ENCODE measurements around the gene UBXN2A. TPM values are rescaled to one million over a fixed set of nuclear protein-coding genes. Genes with fewer than 3 reads are reported as not detected.
"Not testable (repeated sequence)": the region's sequence is repeated elsewhere in the genome, so short reads cannot be mapped to it uniquely, and the experiment has no call there.

UBXN2A gene
- polyA plus RNA-seq, 3 donors: 16.1 to 22.9 (median 17.0) TPM

DNA sequence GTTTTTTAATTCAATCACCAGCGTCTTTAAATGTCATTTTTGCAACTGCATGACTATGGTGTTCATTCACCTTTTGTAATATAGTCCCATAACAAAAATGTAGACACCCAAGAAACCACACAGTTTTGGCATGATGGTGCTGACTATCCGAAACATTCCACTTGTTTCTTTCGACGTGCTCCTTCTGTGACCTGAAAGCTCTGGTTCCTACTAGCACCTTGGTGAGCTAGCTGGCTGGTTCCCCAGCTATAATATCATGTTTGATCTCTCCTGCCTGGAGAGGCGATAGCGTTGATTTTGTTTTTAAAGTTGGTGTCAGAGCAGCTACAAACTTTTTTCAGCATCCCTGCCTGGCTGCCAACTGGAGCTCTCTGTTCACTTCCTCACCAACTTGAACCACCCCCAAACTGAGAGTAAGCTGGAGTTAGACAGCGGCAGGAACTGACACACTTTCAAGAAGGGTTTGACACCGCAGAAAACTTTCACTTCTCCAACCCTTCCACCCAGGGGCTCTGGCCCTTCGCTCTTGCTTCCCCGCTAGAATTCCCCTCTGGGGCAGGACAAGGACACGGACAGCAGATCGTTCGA, 14.5 kb upstream of the UBXN2A start:
- peak in 5 of 11 donors; percentile 32 to 65 (median 55) for DNase-seq (ENCODE audit: extremely low read depth in 1 of 11, low read depth in 9 of 11, low spot score in 4 of 11)

DNA sequence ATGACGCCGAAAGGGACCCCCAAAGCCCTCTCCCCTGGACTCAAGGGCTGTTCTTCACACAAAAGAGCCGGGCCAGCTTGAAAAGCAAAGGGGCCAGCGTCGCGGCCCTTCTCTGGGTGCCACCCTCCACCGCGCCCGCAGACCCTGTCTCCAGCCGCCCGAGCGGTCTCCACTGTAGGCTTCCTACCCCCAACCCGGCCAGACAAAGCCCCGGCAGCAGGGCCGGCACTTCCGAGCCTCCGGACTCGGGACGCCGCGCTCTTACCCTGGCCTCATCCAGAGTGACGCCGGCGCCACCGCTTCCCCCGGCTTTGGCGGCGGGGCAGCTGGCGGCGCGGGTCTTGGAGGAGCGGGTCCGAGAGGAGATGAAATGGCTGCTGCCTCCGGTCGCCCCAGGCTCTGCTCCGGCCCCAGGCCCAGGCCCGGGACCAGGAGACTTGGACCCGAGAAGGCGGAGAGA, 13.9 kb upstream of the UBXN2A start:
- DNase-seq (ENCODE audit: extremely low read depth in 1 of 11, low read depth in 9 of 11, low spot score in 4 of 11): peak in 6 of 11 donors; percentile 19 to 52 (median 46)

DNA sequence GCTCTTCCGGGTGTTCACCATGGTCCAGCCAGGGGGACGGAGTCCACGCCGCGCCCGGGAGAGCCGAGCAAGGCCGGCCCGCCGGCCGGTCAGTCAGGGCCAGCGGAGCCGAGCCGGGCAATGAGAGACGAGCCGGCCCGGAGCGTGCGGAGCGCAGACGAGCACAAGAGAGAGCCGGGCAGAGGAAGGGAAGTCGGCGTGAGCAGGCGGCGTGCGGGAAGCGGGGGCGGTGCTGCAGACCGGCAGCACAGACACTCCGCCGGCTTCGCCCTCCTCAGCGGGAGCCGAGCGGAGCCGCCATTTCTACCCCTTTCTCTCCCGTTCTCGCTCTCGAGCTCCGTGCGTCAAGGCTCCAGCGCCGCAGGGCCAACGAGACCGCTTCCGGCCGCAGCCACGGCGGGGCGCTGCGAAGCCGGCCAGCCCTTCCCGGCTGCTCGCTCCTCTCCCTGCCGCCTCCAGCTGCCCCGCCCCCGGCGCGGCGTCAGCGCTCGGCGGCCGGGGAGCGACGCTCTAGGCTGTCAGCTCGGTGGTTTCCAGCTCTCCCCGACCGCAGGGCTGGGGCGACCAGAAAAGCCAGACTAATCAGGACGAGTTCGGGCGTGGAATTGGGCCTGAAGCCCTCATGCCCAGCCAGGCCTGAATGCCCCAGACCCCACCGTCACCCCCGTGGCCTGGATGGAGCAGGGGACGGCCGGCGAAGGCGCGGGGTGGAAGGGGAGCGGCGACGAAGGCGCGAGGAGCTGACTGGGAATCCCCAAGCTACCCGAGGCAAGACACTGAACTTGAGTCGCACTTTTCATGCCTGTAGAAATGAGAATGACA, 13.3 kb upstream of the UBXN2A start, which contains the start of gene ATAD2B:
Gene ATAD2B (minus strand): TSS at position 374 of the 822 bp plus-strand sequence. CDS start 353 bp downstream, at position 21.
- peak; percentile 92 to 96 (median 94) for DNase-seq (ENCODE audit: extremely low read depth in 1 of 11, low read depth in 9 of 11, low spot score in 4 of 11)

DNA sequence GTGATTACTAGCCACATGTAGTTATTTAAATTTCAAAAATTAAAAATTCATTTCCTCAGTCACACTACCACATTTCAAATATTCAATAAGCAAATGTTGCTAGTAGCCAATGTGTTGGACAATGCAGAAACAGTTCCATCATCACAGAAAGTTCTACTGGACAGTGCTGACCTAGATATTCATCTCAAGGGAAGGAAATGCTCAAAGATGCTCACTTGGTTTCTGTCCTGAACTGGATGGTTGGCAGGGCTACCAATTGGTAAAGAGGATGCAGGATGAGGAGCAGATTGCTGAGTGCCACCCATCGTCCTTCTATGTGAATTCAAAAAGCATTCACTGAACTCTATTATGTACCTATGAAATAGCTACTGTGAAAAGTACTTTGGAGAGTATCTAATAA, 6.0 kb upstream of the UBXN2A start:
- no peak for DNase-seq (ENCODE audit: extremely low read depth in 1 of 11, low read depth in 9 of 11, low spot score in 4 of 11)

DNA sequence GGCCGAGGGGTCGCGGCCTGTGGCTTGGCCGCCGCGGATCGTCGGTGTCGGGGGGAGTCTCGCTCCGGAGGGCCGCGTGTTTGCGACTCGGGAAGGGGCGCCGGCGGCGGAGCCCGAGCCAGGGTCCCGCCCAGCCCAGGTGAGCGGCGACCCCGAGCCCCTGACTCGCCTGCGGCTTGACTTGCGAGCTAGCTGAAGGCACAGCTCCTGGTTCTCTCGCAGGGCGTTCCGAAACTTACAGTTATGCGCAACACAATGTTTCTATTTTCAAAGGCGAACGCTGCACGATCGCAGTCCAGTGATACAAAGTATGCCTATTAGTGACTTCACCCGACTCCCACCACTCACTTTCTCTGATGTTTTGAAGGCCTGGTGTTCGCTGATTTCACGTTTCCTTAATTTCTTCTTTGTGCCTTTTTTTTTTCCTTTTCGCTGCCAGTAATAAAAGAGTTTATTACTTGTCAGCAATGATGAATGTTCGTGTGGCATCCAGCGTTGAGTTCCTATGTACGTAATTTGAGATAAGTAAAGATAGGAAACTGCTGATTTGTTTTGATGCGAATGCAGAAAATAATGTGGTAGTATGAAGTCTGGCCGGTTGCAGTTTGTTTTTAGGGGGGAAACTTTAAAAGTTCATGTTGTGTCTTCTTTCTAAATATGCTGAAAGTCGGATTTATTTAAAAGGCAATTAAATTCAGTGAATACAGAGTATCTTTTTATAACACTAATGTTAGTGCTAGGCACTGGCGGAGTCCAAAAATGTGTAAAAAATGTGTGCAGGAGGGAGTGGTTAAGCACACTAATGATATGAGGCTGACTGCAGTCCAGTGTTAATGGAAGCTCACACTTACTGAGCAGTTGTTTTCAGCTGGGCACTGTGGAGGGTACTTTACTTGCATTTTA, 706 bp downstream of the UBXN2A start:
- DNase-seq (ENCODE audit: extremely low read depth in 1 of 11, low read depth in 9 of 11, low spot score in 4 of 11): peak in 5 of 11 donors; percentile 31 to 61 (median 50)

DNA sequence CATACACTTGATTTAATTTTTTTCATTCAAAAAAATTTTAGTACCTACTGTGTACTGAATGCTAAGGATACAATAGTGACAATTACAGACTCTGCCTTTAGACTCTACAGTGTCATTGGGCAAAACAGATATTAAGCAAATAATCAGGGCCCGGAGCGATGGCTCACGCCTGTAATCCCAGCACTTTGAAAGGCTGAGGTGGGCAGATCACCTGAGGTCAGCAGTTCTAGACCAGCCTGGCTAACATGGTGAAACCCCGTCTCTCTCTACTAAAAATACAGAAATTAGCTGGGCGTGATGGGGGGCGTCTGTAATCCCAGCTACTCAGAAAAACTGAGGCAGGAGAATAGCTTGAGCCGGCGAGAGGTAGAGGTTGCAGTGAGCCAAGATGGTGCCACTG, 1.4 kb downstream of the UBXN2A start:
- no peak for DNase-seq (ENCODE audit: extremely low read depth in 1 of 11, low read depth in 9 of 11, low spot score in 4 of 11)

DNA sequence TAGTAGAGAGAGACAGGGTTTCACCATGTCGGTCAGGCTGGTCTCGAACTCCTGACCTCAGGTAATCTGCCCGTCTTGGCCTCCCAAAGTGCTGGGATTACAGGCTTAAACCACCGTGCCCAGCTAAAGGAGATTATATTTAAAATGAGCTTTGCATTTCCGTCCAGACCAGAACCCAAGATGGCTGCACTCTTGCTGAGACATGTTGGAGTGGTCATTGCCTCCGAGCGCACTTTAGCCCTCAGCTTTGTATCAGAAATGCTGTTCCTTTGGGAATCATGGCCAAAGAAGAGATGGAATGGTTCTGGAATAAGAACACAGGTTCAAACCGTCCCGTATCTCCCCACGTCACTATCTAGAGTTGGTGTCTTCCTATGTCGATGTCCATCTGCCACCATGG, 3.4 kb downstream of the UBXN2A start:
- no peak for DNase-seq (ENCODE audit: extremely low read depth in 1 of 11, low read depth in 9 of 11, low spot score in 4 of 11)

DNA sequence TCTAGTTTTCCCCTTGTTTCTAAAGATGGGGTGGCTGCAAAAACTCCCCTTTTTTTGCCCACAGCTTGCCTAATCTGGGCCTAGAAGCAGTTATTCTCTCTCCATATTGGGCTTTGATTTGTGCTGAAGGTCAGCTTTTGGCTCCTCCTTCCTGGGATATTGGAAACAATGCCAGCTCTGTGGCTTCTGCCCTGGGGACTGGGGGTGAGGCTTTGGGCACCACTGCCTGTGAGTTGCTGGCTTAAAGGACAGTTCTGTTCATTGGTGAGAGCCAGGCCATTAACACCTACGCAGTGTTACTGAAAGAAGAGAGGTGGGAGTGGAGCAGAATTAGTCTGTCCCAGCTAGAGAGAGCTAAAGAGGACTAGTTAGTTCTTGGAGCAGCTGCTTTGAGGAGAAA, 4.3 kb downstream of the UBXN2A start:
- DNase-seq (ENCODE audit: extremely low read depth in 1 of 11, low read depth in 9 of 11, low spot score in 4 of 11): no peak

DNA sequence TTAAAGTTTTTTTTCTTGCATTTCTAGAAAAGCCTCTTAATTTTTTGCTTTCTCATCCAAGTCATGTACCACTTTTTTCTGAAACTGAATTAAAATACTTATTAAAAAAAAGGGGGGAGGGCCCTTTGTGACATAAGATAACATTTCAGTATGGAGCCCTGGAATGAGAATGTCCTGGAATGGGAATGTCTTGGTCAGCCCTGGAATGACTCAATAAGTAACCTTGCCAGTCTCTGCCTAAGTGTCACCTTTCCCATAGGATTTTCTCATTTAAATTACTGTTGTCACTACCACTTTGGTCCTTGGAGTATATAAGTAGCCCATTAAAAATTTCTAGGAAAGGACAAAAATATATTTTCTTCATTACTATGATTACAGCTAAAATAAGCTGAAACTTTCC, 4.7 kb downstream of the UBXN2A start:
- no peak for DNase-seq (ENCODE audit: extremely low read depth in 1 of 11, low read depth in 9 of 11, low spot score in 4 of 11)

DNA sequence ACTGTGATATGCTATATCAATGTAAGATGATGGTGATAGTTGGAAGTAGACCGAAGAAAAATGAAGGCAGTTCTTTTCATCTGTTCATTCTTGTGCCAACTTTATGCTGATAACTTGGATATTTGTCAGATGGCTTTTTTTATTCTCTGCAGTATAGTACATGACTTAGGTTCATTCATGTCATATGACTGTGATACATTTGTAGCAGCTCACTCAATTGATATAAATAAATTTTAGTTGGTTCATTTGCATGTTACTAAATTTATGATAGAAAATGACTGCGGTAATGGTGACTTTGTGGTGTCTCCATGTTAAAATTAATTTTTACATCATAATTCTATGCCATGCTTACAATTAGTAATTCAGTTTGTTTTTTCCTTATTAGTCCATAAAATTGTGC, 7.1 kb downstream of the UBXN2A start:
- DNase-seq (ENCODE audit: extremely low read depth in 1 of 11, low read depth in 9 of 11, low spot score in 4 of 11): no peak

DNA sequence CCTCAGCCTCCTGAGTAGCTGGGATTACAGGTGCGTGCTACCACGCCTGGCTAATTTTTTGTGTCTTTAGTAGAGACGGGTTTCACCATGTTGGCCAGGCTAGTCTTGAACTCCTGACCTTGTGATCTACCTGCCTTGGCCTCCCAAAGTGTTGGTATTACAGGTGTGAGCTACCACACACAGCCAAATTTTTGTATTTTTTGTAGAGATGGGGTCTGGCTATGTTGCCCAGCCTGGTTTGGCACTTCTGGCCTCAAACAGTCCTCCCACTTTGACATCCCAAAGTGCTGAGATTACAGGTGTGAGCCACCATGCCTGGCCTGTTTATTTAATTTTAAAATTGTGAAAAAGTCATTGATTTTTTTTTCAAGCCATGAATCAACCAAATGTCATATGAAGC, 12.3 kb downstream of the UBXN2A start:
- DNase-seq (ENCODE audit: extremely low read depth in 1 of 11, low read depth in 9 of 11, low spot score in 4 of 11): not testable (repeated sequence)

DNA sequence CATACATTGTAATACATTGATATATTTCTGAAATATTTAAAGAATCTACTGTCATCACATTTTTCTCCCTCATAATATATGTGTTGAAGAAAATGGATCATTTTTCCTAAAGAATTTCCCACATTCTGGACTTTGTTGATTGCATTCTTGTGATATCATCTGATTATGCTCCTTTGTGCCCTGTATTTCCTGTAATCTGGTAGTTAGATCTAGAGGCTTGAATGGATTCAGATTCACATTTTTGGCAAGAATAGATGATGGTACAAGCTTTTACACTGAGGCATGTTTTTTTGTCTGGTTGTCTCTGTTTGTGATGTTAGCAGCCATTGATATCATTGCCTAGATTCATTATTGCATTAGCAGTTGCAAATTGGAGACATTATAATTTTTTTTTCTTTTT, 13.4 kb downstream of the UBXN2A start:
- no peak for DNase-seq (ENCODE audit: extremely low read depth in 1 of 11, low read depth in 9 of 11, low spot score in 4 of 11)

DNA sequence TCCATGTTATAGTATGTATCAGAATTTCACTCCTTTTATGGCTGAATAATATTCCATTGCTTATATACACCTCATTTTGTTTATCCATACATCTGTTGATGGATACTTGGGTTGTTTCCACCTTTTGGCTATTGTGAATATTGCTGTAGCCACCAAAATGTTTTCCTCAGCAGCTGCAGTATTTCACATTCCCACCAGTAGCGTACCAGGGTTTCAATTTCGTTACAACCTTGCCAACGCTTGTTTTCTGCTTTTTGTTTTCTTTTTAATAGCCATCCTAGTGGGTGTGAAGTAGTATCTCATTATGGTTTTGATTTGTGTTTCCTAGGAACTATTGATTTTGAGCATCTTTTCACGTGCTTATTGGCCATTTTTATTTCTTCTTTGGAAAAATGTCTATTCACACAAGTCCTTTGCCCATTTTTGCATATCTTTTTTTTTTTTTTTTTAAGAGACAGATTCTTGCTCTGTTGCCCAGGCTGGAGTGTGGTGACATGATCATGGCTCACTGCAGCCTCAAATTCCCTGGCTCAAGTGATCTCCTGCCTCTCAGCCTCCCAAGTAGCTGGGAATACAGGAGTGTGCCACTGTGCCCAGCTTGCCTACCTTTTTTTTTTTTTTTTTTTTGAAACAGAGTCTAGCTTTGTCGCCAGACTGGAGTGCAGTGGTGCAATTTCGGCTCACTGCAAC, 14.2 kb downstream of the UBXN2A start:
- DNase-seq (ENCODE audit: extremely low read depth in 1 of 11, low read depth in 9 of 11, low spot score in 4 of 11): no peak

DNA sequence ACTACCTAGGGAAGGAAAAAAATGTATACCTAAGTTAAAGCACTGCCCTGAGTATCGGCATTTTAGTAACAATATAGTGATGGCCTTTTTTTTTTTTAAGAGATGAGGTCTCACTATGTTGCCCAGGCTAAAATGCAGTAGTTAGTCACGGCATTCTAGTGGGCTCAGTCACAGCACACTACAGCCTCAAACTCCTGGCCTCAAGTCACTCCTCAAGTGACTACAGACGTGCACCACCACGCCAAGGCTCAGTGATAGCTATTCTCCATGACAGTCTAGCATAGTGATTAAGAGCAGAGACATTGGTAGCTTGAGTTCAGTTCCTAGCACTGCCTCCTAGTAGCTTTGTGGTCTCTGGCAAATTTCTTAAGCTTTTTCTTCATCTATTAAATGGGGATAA, 27.6 kb downstream of the UBXN2A start:
- no peak for DNase-seq (ENCODE audit: extremely low read depth in 1 of 11, low read depth in 9 of 11, low spot score in 4 of 11)

DNA sequence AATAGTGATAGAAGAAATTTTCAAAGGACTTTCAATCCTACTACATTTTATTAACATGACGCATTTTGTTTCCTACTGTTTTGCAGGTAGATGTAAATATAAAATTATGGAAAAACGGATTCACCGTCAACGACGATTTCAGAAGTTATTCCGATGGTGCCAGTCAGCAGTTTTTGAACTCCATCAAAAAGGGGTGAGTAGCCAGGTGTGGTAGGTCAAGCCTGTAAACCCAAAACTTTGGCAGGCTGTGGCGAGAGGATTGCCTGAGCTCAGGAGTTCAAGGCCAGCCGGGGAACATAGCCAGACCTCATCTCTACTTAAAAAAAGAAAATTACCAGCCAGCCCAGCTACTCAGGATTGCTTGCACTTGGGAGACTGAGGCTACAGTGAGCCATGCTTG, 36.6 kb downstream of the UBXN2A start:
- no peak for DNase-seq (ENCODE audit: extremely low read depth in 1 of 11, low read depth in 9 of 11, low spot score in 4 of 11)

DNA sequence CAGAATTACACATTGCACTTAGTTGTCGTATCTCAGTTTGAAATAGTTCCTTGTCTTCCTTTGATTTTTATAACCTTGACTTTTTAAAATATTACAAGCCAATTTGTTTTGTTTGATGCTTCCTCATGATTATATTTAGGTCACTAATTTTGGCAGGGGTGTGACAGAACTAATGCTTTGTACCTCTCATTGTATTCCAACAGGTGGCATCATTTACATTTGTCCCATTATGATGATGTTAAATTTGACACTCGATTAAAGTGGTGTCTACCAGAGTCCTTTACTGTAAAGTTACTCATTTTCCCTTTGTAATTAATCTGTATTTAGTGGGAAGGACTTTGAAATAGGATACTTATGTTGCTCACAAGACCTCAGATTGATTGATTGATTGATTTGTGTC, 48.1 kb downstream of the UBXN2A start:
- DNase-seq (ENCODE audit: extremely low read depth in 1 of 11, low read depth in 9 of 11, low spot score in 4 of 11): no peak

DNA sequence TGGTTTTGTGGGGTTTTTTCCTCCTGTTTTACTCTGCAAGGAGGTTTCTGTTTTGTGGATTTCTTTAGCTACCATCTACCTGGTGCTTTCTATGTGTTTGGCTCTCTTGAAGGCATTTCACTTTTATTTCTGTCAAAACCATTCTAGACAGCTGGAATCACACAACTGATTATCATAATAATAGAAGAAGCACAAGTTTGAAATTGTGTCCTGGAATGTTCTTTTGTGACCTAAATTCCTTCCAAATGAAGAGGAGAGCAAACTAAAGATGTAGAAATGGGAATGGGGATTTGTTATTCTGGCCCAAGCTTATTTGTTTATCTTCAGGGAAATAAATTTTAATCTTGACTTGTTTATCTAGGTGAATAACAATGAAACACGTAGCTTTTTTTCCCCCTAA, 52.7 kb downstream of the UBXN2A start:
- DNase-seq (ENCODE audit: extremely low read depth in 1 of 11, low read depth in 9 of 11, low spot score in 4 of 11): no peak

DNA sequence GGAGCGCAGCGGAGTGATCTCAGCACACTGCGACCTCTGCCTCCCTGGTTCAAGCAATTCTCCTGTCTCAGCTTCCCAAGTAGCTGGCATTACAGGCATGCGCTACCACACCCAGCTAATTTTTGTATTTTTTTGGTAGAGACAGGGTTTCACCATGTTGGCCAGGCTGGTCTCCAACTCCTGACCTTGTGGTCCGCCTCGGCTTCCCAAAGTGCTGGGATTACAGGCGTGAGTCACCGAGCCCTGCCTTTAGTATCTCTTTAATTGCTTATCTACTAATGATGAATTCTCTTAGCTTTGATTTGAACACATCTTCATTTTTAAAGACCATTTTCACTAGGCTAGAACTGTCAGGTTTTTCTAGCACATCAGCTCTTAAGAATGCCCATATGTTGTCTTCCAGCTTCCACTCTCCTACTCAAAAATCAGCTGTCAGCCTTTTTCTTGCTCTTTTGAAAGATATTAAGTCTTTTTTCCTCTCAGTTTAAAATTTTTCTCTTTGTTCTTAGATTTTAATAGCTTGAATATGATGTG, 53.5 kb downstream of the UBXN2A start:
- DNase-seq (ENCODE audit: extremely low read depth in 1 of 11, low read depth in 9 of 11, low spot score in 4 of 11): no peak

DNA sequence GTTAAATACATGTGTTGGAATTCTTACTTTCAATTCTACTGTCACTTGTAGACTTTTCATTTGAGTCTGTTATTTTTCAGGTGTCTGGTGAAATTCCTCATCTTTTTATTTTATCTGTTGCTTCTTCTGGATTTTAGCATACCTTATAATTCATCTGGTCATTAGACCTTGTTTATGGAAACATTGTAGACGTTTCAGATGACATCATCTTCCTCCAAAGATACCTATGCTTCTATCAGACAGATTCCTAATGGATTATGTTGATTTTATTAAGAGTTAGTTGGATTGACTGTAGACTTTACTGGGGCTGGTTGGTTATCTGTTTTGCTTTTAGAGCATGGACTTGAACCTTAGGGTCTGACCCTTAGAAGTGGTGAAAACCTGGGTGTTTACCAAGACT, 54.3 kb downstream of the UBXN2A start:
- DNase-seq (ENCODE audit: extremely low read depth in 1 of 11, low read depth in 9 of 11, low spot score in 4 of 11): no peak
